ENCODE measurements around the gene COX7A2L. TPM values are rescaled to one million over a fixed set of nuclear protein-coding genes. Genes with fewer than 3 reads are reported as not detected.

COX7A2L gene
- total RNA-seq, 1 experiment from 2014 or later = 132 TPM

- TF ChIP-seq, protein P1, sequence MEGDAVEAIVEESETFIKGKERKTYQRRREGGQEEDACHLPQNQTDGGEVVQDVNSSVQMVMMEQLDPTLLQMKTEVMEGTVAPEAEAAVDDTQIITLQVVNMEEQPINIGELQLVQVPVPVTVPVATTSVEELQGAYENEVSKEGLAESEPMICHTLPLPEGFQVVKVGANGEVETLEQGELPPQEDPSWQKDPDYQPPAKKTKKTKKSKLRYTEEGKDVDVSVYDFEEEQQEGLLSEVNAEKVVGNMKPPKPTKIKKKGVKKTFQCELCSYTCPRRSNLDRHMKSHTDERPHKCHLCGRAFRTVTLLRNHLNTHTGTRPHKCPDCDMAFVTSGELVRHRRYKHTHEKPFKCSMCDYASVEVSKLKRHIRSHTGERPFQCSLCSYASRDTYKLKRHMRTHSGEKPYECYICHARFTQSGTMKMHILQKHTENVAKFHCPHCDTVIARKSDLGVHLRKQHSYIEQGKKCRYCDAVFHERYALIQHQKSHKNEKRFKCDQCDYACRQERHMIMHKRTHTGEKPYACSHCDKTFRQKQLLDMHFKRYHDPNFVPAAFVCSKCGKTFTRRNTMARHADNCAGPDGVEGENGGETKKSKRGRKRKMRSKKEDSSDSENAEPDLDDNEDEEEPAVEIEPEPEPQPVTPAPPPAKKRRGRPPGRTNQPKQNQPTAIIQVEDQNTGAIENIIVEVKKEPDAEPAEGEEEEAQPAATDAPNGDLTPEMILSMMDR (IDR thresholded peaks at IDR 0.05) = peak; percentile 63
- TF ChIP-seq SIN3A (IDR thresholded peaks at IDR 0.05; ENCODE audit: borderline replicate concordance, insufficient read depth, low read depth, low read length) (no peak), TCF7L2 (IDR thresholded peaks at IDR 0.05; ENCODE audit: low read depth, low read length) (no peak), POLR2AphosphoS5 (IDR thresholded peaks at IDR 0.05; ENCODE audit: low read depth, low read length) (no peak)
- TF ChIP-seq, protein P2, sequence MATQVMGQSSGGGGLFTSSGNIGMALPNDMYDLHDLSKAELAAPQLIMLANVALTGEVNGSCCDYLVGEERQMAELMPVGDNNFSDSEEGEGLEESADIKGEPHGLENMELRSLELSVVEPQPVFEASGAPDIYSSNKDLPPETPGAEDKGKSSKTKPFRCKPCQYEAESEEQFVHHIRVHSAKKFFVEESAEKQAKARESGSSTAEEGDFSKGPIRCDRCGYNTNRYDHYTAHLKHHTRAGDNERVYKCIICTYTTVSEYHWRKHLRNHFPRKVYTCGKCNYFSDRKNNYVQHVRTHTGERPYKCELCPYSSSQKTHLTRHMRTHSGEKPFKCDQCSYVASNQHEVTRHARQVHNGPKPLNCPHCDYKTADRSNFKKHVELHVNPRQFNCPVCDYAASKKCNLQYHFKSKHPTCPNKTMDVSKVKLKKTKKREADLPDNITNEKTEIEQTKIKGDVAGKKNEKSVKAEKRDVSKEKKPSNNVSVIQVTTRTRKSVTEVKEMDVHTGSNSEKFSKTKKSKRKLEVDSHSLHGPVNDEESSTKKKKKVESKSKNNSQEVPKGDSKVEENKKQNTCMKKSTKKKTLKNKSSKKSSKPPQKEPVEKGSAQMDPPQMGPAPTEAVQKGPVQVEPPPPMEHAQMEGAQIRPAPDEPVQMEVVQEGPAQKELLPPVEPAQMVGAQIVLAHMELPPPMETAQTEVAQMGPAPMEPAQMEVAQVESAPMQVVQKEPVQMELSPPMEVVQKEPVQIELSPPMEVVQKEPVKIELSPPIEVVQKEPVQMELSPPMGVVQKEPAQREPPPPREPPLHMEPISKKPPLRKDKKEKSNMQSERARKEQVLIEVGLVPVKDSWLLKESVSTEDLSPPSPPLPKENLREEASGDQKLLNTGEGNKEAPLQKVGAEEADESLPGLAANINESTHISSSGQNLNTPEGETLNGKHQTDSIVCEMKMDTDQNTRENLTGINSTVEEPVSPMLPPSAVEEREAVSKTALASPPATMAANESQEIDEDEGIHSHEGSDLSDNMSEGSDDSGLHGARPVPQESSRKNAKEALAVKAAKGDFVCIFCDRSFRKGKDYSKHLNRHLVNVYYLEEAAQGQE (IDR thresholded peaks at IDR 0.05; ENCODE audit: insufficient read depth in 1 of 2, low read depth in 2 of 2, low read length in 1 of 2) = no peak
- ChIA-PET CTCF (interaction anchor here (0.6 kb wide), 1 partner anchor 286 kb away, joined by 4 read pairs; no protein-coding TSS in a partner anchor), POLR2A (no interaction called here)
- Histone ChIP-seq H3K9me3 (ENCODE audit: control insufficient read depth, insufficient read depth, low read depth, low read length) (no peaks in the 10 kb centered on the region), H3K36me3 (ENCODE audit: control insufficient read depth, insufficient read depth, low read length) (no peaks in the 10 kb centered on the region), H3K4me1 (ENCODE audit: control insufficient read depth, insufficient read depth, low read length) (no peaks in the 10 kb centered on the region), H3K27me3 (ENCODE audit: control insufficient read depth, insufficient read depth, low read length) (no peaks in the 10 kb centered on the region), H3K27ac (ENCODE audit: low read length) (no peak overlapping the region), H3K4me3 (ENCODE audit: low read depth in 2 of 2, low read length in 2 of 2) (no peak overlapping the region)
- in situ Hi-C loops (cut with HindIII; ENCODE audit: low pct_unique_long_range_greater_than_20kb, low sequenced_read_pairs) = no loop called here
- BruUV-seq (replicated peaks) = no TSS peak
- ATAC-seq = peak; percentile 51; the same call in 1 of the 2 replicates
- intact Hi-C loops (cut with micrococcal nuclease; ENCODE audit: unreplicated experiment) = loop anchor here (10.0 kb wide), 1 partner anchor 278 kb away; no protein-coding TSS in a partner anchor
- DNase-seq (ENCODE audit: low read depth, low spot score) = no peak
Measured at GRCh38 chr2:42386682-42387081, 25.7 kb upstream of the COX7A2L start.

GRCh38 chr2:42385225-42385624 is 24.2 kb upstream of the COX7A2L start:
- ChIA-PET CTCF (interaction anchor here (0.5 kb wide), 1 partner anchor 109 kb away, joined by 3 read pairs; the partner anchor contains the start of gene KCNG3), POLR2A (interaction anchor here (0.6 kb wide), 1 partner anchor 46 kb away, joined by 4 read pairs; no protein-coding TSS in a partner anchor)
- no peak for TF ChIP-seq TCF7L2 (IDR thresholded peaks at IDR 0.05; ENCODE audit: low read depth, low read length)
- TF ChIP-seq, protein P2 (IDR thresholded peaks at IDR 0.05; ENCODE audit: insufficient read depth in 1 of 2, low read depth in 2 of 2, low read length in 1 of 2) = no peak
- TF ChIP-seq SIN3A (IDR thresholded peaks at IDR 0.05; ENCODE audit: borderline replicate concordance, insufficient read depth, low read depth, low read length) = no peak
- TF ChIP-seq POLR2AphosphoS5 (IDR thresholded peaks at IDR 0.05; ENCODE audit: low read depth, low read length) = no peak
- TF ChIP-seq, protein P1 (IDR thresholded peaks at IDR 0.05) = peak; percentile 73
- peak; percentile 79; the same call in 1 of the 2 replicates for ATAC-seq
- Histone ChIP-seq H3K27ac (ENCODE audit: low read length) (no peak overlapping the region), H3K4me1 (ENCODE audit: control insufficient read depth, insufficient read depth, low read length) (no peaks in the 10 kb centered on the region), H3K9me3 (ENCODE audit: control insufficient read depth, insufficient read depth, low read depth, low read length) (no peaks in the 10 kb centered on the region), H3K27me3 (ENCODE audit: control insufficient read depth, insufficient read depth, low read length) (no peaks in the 10 kb centered on the region), H3K4me3 (ENCODE audit: low read depth in 2 of 2, low read length in 2 of 2) (no peak overlapping the region), H3K36me3 (ENCODE audit: control insufficient read depth, insufficient read depth, low read length) (no peaks in the 10 kb centered on the region)
- BruUV-seq (replicated peaks) = no TSS peak
- in situ Hi-C loops (cut with HindIII; ENCODE audit: low pct_unique_long_range_greater_than_20kb, low sequenced_read_pairs) (no loop called here), intact Hi-C loops (cut with micrococcal nuclease; ENCODE audit: unreplicated experiment) (loop anchor here (10.0 kb wide), 1 partner anchor 280 kb away; no protein-coding TSS in a partner anchor)
- no peak for DNase-seq (ENCODE audit: low read depth, low spot score)

Data from Panc1 (cell line).